GM21717 (cell line): Measurements from ENCODE around the gene PAPSS1.

ENCODE experiments used
- ATAC-seq: cut with Tn5 transposase; IDR thresholded peaks from one replicate; pipeline ENCODE4 v1.9.1; 2021; ENCODE audit warnings: mild to moderate bottlenecking, moderate library complexity; ENCODE audit not compliant: unreplicated experiment

Gene PAPSS1

GRCh38 chr4:107630185-107630705, 89.8 kb downstream of the PAPSS1 start:
- ATAC-seq: no peak

GRCh38 chr4:107629318-107629717, 90.7 kb downstream of the PAPSS1 start:
- no peak for ATAC-seq

DNA sequence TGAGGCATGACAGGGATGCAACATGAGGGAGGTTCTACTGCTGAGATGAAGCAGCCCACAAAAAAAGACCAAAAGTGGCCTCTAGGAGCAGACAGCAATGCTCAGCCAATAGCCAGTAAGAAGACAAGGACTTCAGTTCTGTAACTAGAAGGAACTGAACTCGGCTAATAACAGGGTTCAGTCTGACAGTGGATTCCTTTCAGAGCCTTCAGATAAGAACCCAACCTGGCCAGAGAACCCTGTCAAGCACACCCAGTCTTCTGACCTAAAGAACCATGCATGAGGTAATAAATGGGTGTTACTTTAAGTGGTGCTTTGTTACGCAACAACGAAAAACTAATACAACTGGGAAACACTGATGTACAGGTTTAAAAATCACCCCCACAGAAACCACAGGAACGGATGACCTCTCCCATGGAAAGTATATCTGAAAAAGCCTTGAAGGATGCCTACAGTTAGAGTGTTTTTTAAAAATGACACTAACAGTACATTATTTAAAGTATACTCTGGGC, 94.6 kb downstream of the PAPSS1 start:
- no peak for ATAC-seq

DNA sequence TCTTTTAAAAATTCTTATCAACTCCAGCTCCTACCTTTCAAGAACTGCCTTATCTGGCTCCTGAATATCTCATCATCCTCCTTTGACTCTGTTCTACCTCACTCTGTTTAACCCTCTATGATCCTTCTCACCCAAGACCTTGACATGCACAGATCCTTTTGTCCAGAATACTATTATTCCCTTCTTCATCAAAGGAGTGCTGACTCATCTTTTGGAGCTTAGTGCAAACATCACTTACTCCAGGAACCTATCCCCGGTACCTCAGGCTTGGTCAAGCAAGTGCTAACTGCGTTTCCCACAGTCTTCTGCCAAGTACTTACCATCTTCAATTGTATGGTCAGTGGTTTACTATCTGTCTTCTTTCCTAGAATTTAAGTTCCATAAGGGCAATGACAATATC, 96.0 kb downstream of the PAPSS1 start:
- no peak for ATAC-seq

DNA sequence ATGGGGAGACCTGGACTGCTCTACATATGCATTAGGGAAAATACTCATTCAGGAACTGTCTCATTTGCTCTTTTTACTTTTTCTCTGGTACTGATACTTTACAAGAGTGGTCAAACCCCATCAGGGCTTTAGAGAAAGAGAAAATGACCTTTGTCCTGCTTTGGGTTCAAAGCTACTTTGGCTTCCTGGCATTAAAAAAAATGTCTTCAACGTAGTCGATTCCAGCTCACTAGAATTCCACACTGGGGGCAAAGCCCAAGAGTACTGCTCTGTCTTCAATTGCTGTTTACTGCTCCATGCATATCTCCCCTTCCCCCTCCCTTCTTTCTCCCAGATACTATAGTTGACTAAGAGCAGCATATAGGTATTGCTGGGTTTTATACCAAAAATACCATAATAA, 98.0 kb downstream of the PAPSS1 start:
- ATAC-seq: no peak

DNA sequence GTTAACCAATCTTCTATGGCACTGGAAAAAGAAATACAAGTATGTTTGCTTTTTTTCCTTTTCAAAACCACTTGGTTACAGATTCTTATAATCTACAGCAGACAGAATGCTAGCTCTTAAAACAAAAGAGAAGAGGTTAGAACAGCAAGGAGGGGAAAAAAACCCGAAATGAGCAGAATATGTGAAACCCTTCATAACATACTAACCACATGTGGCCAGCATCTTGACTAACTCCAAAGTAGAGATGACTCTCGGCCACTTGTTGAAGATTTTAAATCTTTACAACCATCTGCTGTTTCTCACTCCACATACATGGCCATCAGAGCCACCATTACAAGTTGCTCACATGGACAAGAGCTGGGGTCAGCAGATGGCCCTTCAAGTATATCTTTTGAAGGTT, 100.3 kb downstream of the PAPSS1 start:
- no peak for ATAC-seq

DNA sequence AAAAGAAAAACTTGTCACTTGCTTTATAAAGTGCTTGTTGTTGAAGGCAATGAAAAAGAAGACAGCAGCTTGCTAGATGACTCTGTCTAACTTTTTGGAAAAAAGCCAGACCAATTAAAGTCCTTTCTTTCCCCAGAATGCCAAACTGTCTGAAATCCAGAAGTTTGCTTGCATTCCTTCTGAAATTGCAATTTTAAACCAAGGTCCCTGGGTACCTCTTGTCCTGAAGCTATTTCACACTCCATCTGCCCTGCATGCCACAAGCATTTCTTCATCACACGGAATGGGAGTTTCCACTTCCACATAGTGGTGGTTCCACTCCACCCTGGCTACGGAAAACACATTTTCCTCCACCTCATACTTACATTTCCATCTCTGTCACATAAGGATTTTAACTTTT, 101.0 kb downstream of the PAPSS1 start:
- no peak for ATAC-seq

GRCh38 chr4:107618656-107619055, 101.4 kb downstream of the PAPSS1 start:
- no peak for ATAC-seq

DNA sequence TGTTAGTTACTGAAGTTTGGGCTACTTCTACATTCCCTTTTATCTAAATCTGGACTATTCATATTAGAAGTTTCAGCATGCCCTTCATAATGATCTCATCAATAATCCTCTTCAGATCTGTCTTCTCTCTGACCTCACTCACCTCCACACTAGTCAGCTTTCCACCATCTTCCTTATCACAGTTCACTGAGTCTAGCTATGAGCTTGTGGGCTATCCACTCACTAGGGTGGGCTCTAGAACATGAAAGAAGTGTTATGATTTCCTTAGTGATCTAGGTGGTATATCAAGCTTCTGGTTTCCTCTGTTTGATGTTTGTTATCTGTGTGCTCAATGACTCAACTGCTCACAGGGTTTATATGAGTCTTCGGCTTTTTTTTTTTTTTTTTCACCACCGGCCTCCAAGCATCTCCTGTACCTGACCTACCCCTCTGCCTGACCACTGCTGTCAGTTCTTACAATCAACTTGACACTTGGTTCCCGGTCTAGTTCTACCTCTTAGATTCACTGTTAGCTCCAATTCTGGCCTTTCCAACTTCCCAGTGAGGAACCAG, 103.1 kb downstream of the PAPSS1 start:
- no peak for ATAC-seq

- ATAC-seq: no peak
These were observed 104.2 kb downstream of the PAPSS1 start for GRCh38 chr4:107615809-107616208.

DNA sequence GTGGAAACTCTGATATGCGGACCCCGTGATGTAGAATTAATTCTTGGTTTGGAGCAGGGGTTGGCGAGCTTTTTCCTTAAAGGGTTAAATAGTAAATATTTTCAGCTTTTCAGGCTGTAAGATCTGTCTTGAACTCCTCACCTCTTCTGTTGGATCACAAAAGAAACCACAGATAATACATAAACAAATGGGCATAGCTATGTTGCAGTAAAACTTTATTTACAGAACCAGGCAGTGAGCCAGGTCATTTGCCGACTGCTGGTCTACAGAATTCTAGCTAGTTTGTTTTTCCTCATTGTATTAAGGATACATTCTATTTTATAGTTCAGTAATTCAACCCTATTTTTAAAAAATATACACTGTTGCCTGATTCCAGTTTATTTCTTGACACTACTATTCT, 116.6 kb downstream of the PAPSS1 start:
- no peak for ATAC-seq

DNA sequence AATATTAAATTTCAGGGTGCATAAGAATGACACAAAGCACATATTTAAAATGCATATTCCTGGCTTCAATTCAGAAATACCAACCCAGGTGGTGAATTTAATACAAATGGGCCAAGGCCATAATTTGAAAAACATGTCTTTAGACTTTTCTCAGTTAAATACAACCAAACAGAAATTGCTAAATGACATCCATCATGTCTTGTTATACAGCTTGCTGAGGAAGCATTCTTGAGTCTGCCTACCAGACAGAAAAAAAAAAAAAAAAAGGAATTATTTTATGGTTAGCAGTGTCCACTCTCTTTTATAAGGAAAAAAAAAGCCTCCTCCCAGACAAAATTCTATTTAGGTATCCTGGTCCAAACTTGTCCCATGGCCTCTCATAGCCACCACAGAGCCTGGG, 119.1 kb downstream of the PAPSS1 start:
- ATAC-seq: no peak

GRCh38 chr4:107600436-107600835, 119.6 kb downstream of the PAPSS1 start:
- no peak for ATAC-seq

- no peak for ATAC-seq
These were observed 120.2 kb downstream of the PAPSS1 start for GRCh38 chr4:107599841-107600240.

DNA sequence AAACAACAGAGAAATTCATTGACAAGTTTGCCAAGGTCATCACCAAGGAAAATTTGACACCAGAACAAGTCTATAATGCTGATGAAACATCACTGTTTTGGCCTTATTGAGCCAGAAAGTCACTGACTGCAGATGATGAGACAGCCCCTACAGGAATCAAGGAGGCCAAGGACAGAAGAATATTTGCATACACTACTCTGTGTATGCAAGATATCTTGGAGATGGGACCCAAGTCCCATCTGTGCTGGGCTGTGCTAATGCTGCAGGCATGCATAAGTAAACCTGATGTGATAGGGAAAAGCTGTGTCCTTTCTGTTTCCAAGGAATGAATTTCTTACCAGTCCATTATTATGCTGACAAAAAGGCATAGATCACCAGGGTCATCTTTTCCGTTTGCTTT, 126.8 kb downstream of the PAPSS1 start:
- ATAC-seq: no peak

- ATAC-seq: peak; percentile 90
These were observed 127.5 kb downstream of the PAPSS1 start for GRCh38 chr4:107592519-107592918.

- ATAC-seq: no peak
These were observed 130.8 kb downstream of the PAPSS1 start for GRCh38 chr4:107589269-107589668.

GRCh38 chr4:107586371-107586770, 133.7 kb downstream of the PAPSS1 start:
- ATAC-seq: no peak

DNA sequence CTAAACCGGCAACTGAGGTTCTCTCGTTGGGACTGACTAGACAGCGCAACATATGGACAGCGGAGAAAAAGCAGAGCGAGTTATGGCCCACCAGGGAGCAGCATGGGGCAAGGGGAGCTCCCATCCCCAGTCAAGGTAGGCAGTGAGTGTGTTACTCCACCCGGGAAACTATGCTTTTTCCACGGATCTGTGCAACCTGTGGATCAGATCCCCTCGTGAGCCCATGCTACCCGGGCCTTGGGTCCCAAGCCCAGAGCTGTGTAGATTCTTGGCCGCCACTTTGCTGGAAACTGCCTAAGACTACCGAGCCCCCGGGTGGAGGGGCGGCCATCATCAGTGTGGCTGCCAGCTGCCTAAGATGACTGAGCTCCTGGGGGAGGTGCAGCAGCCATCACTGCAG, 140.9 kb downstream of the PAPSS1 start:
- ATAC-seq: no peak

- ATAC-seq: no peak
These were observed 141.7 kb downstream of the PAPSS1 start for GRCh38 chr4:107578321-107578720.

GRCh38 chr4:107577743-107578142, 142.3 kb downstream of the PAPSS1 start:
- ATAC-seq: no peak

- no peak for ATAC-seq
These were observed 144.8 kb downstream of the PAPSS1 start for GRCh38 chr4:107575243-107575642.

DNA sequence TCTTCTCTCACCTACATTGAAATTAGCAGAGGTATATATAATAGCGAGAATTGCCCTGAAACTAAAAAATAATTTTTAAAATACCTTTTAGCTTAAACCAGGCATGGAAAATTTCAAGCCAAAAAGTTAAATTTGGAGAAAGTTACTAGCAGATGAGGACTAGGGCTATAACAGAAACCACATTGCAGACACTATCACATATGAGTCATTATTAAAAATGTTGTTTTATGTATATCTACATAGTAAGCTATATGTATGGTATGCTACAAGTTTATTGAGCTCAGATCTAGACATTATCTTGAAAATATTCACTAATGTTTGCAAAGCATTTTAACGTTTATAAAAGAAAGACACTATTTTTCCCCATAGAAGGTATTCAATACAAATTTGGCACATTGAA, 147.8 kb downstream of the PAPSS1 start:
- ATAC-seq: no peak
